HepG2 (cell line): ENCODE data around the gene PSMG4. TPM values are rescaled to one million over a fixed set of nuclear protein-coding genes. Genes with fewer than 3 reads are reported as not detected.
A peak's percentile ranks its signal among the peaks of the same experiment; 100 is the strongest.

Experiments
- AGO2 ChIP-seq: fragments of 200-400 bp; formaldehyde crosslinking; optimal IDR thresholded peaks from 2 replicates; pipeline ENCODE3; 2017; ENCODE audit warnings: mild to moderate bottlenecking, low read depth, low read length, moderate library complexity
- CEBPG ChIP-seq: IDR thresholded peaks from 2 replicates; pipeline ENCODE4 v1.6.1; 2016
- FOXA3 ChIP-seq: IDR thresholded peaks from 2 replicates; pipeline ENCODE4 v1.6.1; 2016; ENCODE audit warnings: missing genetic modification reagents, missing compliant biosample characterization
- FOXK1 ChIP-seq: sonication (generic); formaldehyde crosslinking; IDR thresholded peaks from 2 replicates; pipeline ENCODE4 v1.4.0; 2020; ENCODE audit warnings: low read depth, missing genetic modification reagents, borderline replicate concordance
- HNF1B ChIP-seq: sonication (generic); formaldehyde crosslinking; IDR thresholded peaks from 2 replicates; pipeline ENCODE4 v1.5.1; 2020; ENCODE audit warnings: mild to moderate bottlenecking, moderate library complexity, missing genetic modification reagents
- MTF2 ChIP-seq: sonication (generic); formaldehyde crosslinking; IDR thresholded peaks from 2 replicates; pipeline ENCODE4 v1.5.0; 2020; ENCODE audit warnings: missing genetic modification reagents, borderline replicate concordance
- NCOA5 ChIP-seq: sonication (generic); formaldehyde crosslinking; IDR thresholded peaks from 2 replicates; pipeline ENCODE4 v1.4.0; 2020; ENCODE audit warnings: missing genetic modification reagents
- NCOR1 ChIP-seq: fragments of 200-600 bp; sonication (generic); IDR thresholded peaks from 2 replicates; pipeline ENCODE4 v1.7.0; 2017; ENCODE audit warnings: antibody characterized with exemption, low read length, borderline replicate concordance
- PATZ1 ChIP-seq: sonication (generic); formaldehyde crosslinking; IDR thresholded peaks from 2 replicates; pipeline ENCODE4 v1.4.0; 2020; ENCODE audit warnings: missing genetic modification reagents
- SOX13 ChIP-seq, 3 experiments: fragments of 450-650 bp in 1 of 3; sonication (generic) in 1 of 3; formaldehyde crosslinking in 1 of 3; IDR thresholded peaks in 2 of 3; conservative IDR thresholded peaks in 1 of 3; 2 replicates each; pipeline versions ENCODE4 v1.5.0 to v1.6.1; 2016 to 2020; ENCODE audit warnings: antibody characterized with exemption in 1 of 3, mild to moderate bottlenecking in 1 of 3, missing compliant biosample characterization in 1 of 3, missing genetic modification reagents in 1 of 3, moderate library complexity in 1 of 3
- TBX2 ChIP-seq: sonication (generic); formaldehyde crosslinking; IDR thresholded peaks from 2 replicates; pipeline ENCODE4 v1.5.0; 2020; ENCODE audit warnings: missing genetic modification reagents, mild to moderate bottlenecking, borderline replicate concordance
- TCF12 ChIP-seq, 2 experiments: fragments of 450-650 bp in 1 of 2; sonication (generic) in 1 of 2; formaldehyde crosslinking in 1 of 2; IDR thresholded peaks; 2 replicates each; pipeline versions ENCODE4 v1.6.1 to v1.8.0; 2017 to 2022; ENCODE audit warnings: antibody characterized with exemption in 1 of 2, mild to moderate bottlenecking in 1 of 2, missing genetic modification reagents in 1 of 2, moderate library complexity in 1 of 2
- XRCC5 ChIP-seq: fragments of 200-400 bp; formaldehyde crosslinking; optimal IDR thresholded peaks from 2 replicates; pipeline ENCODE3; 2017; ENCODE audit warnings: mild to moderate bottlenecking, low read length
- ZBTB20 ChIP-seq: sonication (generic); formaldehyde crosslinking; IDR thresholded peaks from 2 replicates; pipeline ENCODE4 v1.8.1; 2023; ENCODE audit warnings: missing genetic modification reagents, low read depth, mild to moderate bottlenecking, borderline replicate concordance
- ZBTB33 ChIP-seq: sonication (generic); formaldehyde crosslinking; IDR thresholded peaks from 2 replicates; pipeline ENCODE4 v1.4.0; 2020; ENCODE audit warnings: missing genetic modification reagents
- ZNF280B ChIP-seq: sonication (generic); formaldehyde crosslinking; IDR thresholded peaks from 2 replicates; pipeline ENCODE4 v1.5.0; 2020; ENCODE audit warnings: missing genetic modification reagents, mild to moderate bottlenecking, borderline replicate concordance
- ZNF430 ChIP-seq: sonication (generic); formaldehyde crosslinking; IDR thresholded peaks from 2 replicates; pipeline ENCODE4 v1.9.0; 2021; ENCODE audit warnings: mild to moderate bottlenecking, missing genetic modification reagents
- ZNF615 ChIP-seq: sonication (generic); formaldehyde crosslinking; IDR thresholded peaks from 2 replicates; pipeline ENCODE4 v1.5.0; 2020; ENCODE audit warnings: mild to moderate bottlenecking, missing genetic modification reagents, borderline replicate concordance
- ZNF768 ChIP-seq: sonication (generic); formaldehyde crosslinking; IDR thresholded peaks from 2 replicates; pipeline ENCODE4 v1.4.0; 2020; ENCODE audit warnings: missing genetic modification reagents
- ZNF878 ChIP-seq: sonication (generic); formaldehyde crosslinking; IDR thresholded peaks from 2 replicates; pipeline ENCODE4 v1.8.1; 2023; ENCODE audit warnings: mild to moderate bottlenecking, missing genetic modification reagents, moderate library complexity
- polyA plus RNA-seq, 8 experiments: library from polyadenylated mRNA; depleted of rRNA in 3 of 8; stranded (reverse) in 7 of 8; unstranded in 1 of 8; fragments of >200 nt; fragmentation: Illumina TruSeq in 4 of 8; extraction: Trizol in 4 of 8; gene quantifications; 2 replicates each; pipeline versions ENCODE4 v1.2.1 to v1.2.3, GENCODE V29; 2011 to 2016; ENCODE audit warnings: low read depth in 4 of 8, missing spikeins in 1 of 8, mixed read lengths in 1 of 8; ENCODE audit not compliant: insufficient read depth in 1 of 8
- total RNA-seq, 5 experiments: library from RNA; depleted of rRNA; stranded (reverse); fragments of >200 nt; fragmentation: Illumina TruSeq; extraction: Trizol; gene quantifications; 2 replicates each; pipeline ENCODE4 v1.2.3, GENCODE V29; 2016; ENCODE audit warnings: low read depth in 1 of 5

Gene PSMG4
- total and polyA plus RNA-seq, 2 of the 13 experiments (the other 11 are each of a cell fraction or from before 2014, with no cell fraction given) = 28.5 to 32.8 TPM

- TF ChIP-seq PATZ1 (CRISPR knock-in tag) (peak; percentile 16; the same call in 1 of the 2 replicates), TCF12 (IDR thresholded peaks at IDR 0.05) (no peak), TCF12 (CRISPR knock-in tag; IDR thresholded peaks at IDR 0.05) (0 out of 2 replicates have a peak, but pooled peaks have one; percentile 28), ZNF430 (CRISPR knock-in tag) (peak; percentile 58; the same call in 1 of the 2 replicates), NCOR1 (peak; percentile 56; the same call in 1 of the 2 replicates), ZNF615 (CRISPR knock-in tag) (0 out of 2 replicates have a peak, but pooled peaks have one; percentile 64), ZNF280B (peak; percentile 39; the same call in 1 of the 2 replicates), AGO2 (peak; percentile 51), ZNF768 (CRISPR knock-in tag) (peak; percentile 36; the same call in 1 of the 2 replicates), FOXA3 (peak; percentile 46; the same call in 1 of the 2 replicates), NCOA5 (CRISPR knock-in tag) (no peak), XRCC5 (peak; percentile 84), ZBTB33 (no peak), TBX2 (CRISPR knock-in tag) (peak; percentile 66), MTF2 (CRISPR knock-in tag) (peak; percentile 92), FOXK1 (peak; percentile 42; the same call in 1 of the 2 replicates), ZBTB20 (peak; percentile 55; the same call in 1 of the 2 replicates), HNF1B (CRISPR knock-in tag) (peak; percentile 100), SOX13 (IDR thresholded peaks at IDR 0.05) (peak; percentile 70), SOX13 (CRISPR knock-in tag; conservative IDR thresholded peaks at IDR 0.05 in 1 of 2, IDR thresholded peaks at IDR 0.05 in 1 of 2) (no peak; a peak in 1 of 4 replicates), ZNF878 (CRISPR knock-in tag) (peak; percentile 32; the same call in 1 of the 2 replicates), CEBPG (CRISPR knock-in tag) (peak; percentile 33; the same call in 1 of the 2 replicates)
Observed at GRCh38 chr6:3231247-3232016, 27.3 kb upstream of the PSMG4 start (continued).
